Activated CD4-positive, alpha-beta T cell treated with anti-CD3 and anti-CD28 coated beads, Interleukin-2, amount 10 ng/mL, durations not matched to agents 7 days and 5 days (primary cell): ENCODE data around the gene NCOR1. TPM values are rescaled to one million over a fixed set of nuclear protein-coding genes. Genes with fewer than 3 reads are reported as not detected.
A peak's percentile ranks its signal among the peaks of the same experiment; 100 is the strongest.

ENCODE experiments used
- CTCF ChIA-PET: fragments of 350-600 bp; sonication (Branson Sonifier 250); formaldehyde crosslinking; loops from one replicate; lab custom pipeline; 2021; ENCODE audit warnings: antibody characterized with exemption; lab: Charles Lee
- POLR2A ChIA-PET: fragments of 350-600 bp; sonication (Branson Sonifier 250); formaldehyde crosslinking; loops from one replicate; lab custom pipeline; 2021; ENCODE audit warnings: antibody characterized with exemption; lab: Charles Lee
- DNase-seq: peaks from one replicate; pipeline ENCODE4 v3.0.0-alpha.2; 2020
- H3K27ac Mint-ChIP-seq: one replicate; pipeline ENCODE4 v1.8.0; 2021; ENCODE audit warnings: mild to moderate bottlenecking, moderate library complexity, mixed read lengths
- H3K27me3 Mint-ChIP-seq: one replicate; pipeline ENCODE4 v1.8.0; 2021; ENCODE audit warnings: mixed read lengths
- H3K36me3 Mint-ChIP-seq: one replicate; pipeline ENCODE4 v1.8.0; 2021; ENCODE audit warnings: low read depth, mixed read lengths
- H3K4me1 Mint-ChIP-seq: one replicate; pipeline ENCODE4 v1.8.0; 2021; ENCODE audit warnings: mixed read lengths
- H3K4me3 Mint-ChIP-seq: one replicate; pipeline ENCODE4 v1.8.0; 2021; ENCODE audit warnings: mild to moderate bottlenecking, moderate library complexity, mixed read lengths
- H3K9me3 Mint-ChIP-seq: one replicate; pipeline ENCODE4 v1.8.0; 2021; ENCODE audit warnings: mixed read lengths
- total RNA-seq, 2 experiments: library from RNA; stranded (reverse); gene quantifications; one replicate each; pipeline ENCODE4 v1.2.3, GENCODE V29; 2021

NCOR1 gene
- total RNA-seq, 2 experiments from 2014 or later: 152 to 182 TPM

GRCh38 chr17:16027708-16028584, 187.4 kb downstream of the NCOR1 start:
- no peaks in the 10 kb centered on the region for H3K27me3 Mint-ChIP-seq
- H3K27ac Mint-ChIP-seq: peak overlapping the region; percentile 84
- ChIA-PET CTCF (interaction anchor here (1.2 kb wide), 1 partner anchor 18 kb away, joined by 5 read pairs; no protein-coding TSS in a partner anchor), POLR2A (no interaction called here)
- H3K9me3 Mint-ChIP-seq: no peaks in the 10 kb centered on the region
- no peak overlapping the region for H3K4me3 Mint-ChIP-seq
- peaks cover 80% of the 10 kb centered on the region for H3K36me3 Mint-ChIP-seq
- DNase-seq: peak; percentile 40
- peaks cover 18% of the 10 kb centered on the region for H3K4me1 Mint-ChIP-seq

DNA sequence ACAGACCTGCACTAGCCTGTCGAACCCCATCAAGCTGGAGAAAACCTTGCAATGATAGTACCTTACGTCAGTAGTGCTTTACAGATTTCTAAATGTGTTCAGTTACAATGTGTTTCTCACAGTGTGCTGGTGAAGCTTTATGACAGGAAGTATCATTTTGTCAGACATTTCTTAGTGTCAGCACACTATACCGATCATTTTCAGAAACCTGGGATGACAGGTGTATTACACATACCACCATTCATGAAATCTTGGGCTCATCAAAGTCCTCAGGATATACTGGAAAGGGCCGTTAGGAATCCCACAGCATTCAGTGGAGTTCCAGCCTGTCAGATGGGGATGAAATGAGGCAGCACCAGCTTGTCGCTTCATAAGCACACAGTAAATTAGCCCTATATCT, 188.4 kb downstream of the NCOR1 start:
- H3K4me3 Mint-ChIP-seq: no peak overlapping the region
- no peaks in the 10 kb centered on the region for H3K9me3 Mint-ChIP-seq
- H3K27ac Mint-ChIP-seq: no peak overlapping the region
- peaks cover 72% of the 10 kb centered on the region for H3K36me3 Mint-ChIP-seq
- no peak for DNase-seq
- no peaks in the 10 kb centered on the region for H3K27me3 Mint-ChIP-seq
- ChIA-PET CTCF (interaction anchor here (0.8 to 1.2 kb wide), 3 partner anchors 17 to 24 kb away, joined by 3 to 5 read pairs (median 3); no protein-coding TSS in a partner anchor), POLR2A (no interaction called here)
- peaks cover 18% of the 10 kb centered on the region for H3K4me1 Mint-ChIP-seq

- DNase-seq: no peak
- H3K4me1 Mint-ChIP-seq: peaks cover 18% of the 10 kb centered on the region
- no peak overlapping the region for H3K27ac Mint-ChIP-seq
- CTCF ChIA-PET: interaction anchor here (1.2 kb wide), 1 partner anchor 20 kb away, joined by 3 read pairs; no protein-coding TSS in a partner anchor
- no peaks in the 10 kb centered on the region for H3K9me3 Mint-ChIP-seq
- no peak overlapping the region for H3K4me3 Mint-ChIP-seq
- POLR2A ChIA-PET: interaction anchor here (0.7 kb wide), 1 partner anchor 820 kb away, joined by 3 read pairs; no protein-coding TSS in a partner anchor
- H3K27me3 Mint-ChIP-seq: no peaks in the 10 kb centered on the region
- H3K36me3 Mint-ChIP-seq: peaks cover 67% of the 10 kb centered on the region
These were observed 190.1 kb downstream of the NCOR1 start for GRCh38 chr17:16025202-16025601.

- CTCF ChIA-PET: no interaction called here
- POLR2A ChIA-PET: no interaction called here
- DNase-seq: no peak
- Mint-ChIP-seq H3K27me3 (no peaks in the 10 kb centered on the region), H3K4me3 (no peak overlapping the region), H3K27ac (no peak overlapping the region), H3K4me1 (peaks cover 18% of the 10 kb centered on the region), H3K36me3 (peaks cover 65% of the 10 kb centered on the region), H3K9me3 (no peaks in the 10 kb centered on the region)
These were observed 191.5 kb downstream of the NCOR1 start for GRCh38 chr17:16023881-16024280.

- Mint-ChIP-seq H3K27me3 (no peaks in the 10 kb centered on the region), H3K36me3 (peaks cover 48% of the 10 kb centered on the region), H3K9me3 (no peaks in the 10 kb centered on the region), H3K4me3 (no peak overlapping the region), H3K27ac (no peak overlapping the region), H3K4me1 (peaks cover 1% of the 10 kb centered on the region)
- DNase-seq: no peak
- ChIA-PET CTCF (no interaction called here), POLR2A (no interaction called here)
These were observed 196.0 kb downstream of the NCOR1 start for GRCh38 chr17:16019347-16019746.

DNA sequence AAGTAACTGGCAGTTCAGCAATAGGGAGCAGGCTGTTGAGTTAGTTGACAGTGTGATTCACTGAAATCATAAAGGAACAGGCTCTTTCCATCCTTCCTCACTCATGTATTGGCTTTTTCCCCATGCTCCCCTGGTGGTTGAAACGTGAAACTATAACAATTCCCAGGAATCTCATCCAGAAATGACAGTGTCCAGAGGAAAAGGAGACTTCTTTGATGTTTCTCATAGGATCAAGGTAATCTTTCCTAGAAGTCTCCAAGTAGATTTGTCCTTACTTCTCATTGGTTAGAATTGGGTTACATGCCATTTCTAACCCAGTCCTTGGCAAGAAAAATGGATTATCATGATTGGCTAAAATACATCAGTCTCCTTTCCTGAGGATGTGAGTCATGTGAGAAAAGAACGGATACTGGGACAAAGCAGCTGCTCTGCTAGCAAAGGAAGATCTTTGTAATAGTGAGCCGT, 201.4 kb downstream of the NCOR1 start:
- ChIA-PET CTCF (interaction anchor here (0.9 kb wide), 1 partner anchor 9 kb away, joined by 3 read pairs; no protein-coding TSS in a partner anchor), POLR2A (no interaction called here)
- H3K36me3 Mint-ChIP-seq: peaks cover 41% of the 10 kb centered on the region
- H3K9me3 Mint-ChIP-seq: no peaks in the 10 kb centered on the region
- H3K27ac Mint-ChIP-seq: no peak overlapping the region
- no peak for DNase-seq
- H3K27me3 Mint-ChIP-seq: no peaks in the 10 kb centered on the region
- no peak overlapping the region for H3K4me3 Mint-ChIP-seq
- peaks cover 9% of the 10 kb centered on the region for H3K4me1 Mint-ChIP-seq

DNA sequence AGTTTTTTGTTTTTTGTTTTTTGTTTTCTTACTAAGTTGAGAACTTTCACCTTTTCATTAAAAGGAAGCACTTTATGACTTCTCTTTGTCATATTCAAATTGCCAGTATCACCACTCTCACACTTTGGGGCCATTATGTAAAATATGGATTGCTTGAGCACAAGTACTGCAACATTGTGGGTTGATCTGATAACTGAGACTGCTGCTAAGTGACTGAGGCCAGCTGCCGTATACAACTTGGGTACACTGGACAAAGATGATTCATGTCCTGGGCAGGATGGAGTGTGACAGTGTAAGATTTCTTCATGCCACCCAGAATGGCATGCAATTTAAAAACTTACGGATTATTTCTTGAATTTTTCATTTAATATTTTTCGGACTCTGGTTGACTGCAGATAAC, 207.9 kb downstream of the NCOR1 start:
- Mint-ChIP-seq H3K27ac (no peak overlapping the region), H3K9me3 (no peaks in the 10 kb centered on the region), H3K36me3 (peaks cover 67% of the 10 kb centered on the region), H3K4me3 (no peak overlapping the region), H3K4me1 (peaks cover 14% of the 10 kb centered on the region), H3K27me3 (no peaks in the 10 kb centered on the region)
- CTCF ChIA-PET: no interaction called here
- DNase-seq: no peak
- POLR2A ChIA-PET: interaction anchor here (0.6 kb wide), 1 partner anchor 212 kb away, joined by 3 read pairs; no protein-coding TSS in a partner anchor

DNA sequence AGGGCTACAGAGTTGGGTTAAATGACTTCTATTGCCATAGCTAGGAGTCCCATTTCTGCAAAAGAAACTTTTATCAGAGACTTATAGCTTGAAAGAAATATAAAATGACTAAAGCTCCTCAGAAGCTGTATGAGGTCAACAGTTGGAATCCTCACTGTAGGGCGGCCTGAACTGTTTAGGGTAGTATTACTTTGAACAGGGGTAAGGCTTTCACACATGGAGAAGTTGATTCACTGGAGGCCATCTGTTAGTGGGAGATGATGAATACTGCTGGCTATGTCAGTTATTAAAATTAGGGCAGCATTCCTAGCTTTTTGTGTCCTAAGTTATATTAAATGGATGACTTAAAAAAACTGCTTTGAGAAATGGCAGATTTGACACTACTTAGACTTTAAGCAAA, 209.7 kb downstream of the NCOR1 start:
- Mint-ChIP-seq H3K27me3 (no peaks in the 10 kb centered on the region), H3K4me1 (peaks cover 23% of the 10 kb centered on the region), H3K9me3 (peaks cover 6% of the 10 kb centered on the region), H3K36me3 (peaks cover 76% of the 10 kb centered on the region), H3K27ac (no peak overlapping the region), H3K4me3 (no peak overlapping the region)
- POLR2A ChIA-PET: no interaction called here
- CTCF ChIA-PET: interaction anchor here (1.2 to 1.8 kb wide), 5 partner anchors 9 to 50 kb away, joined by 3 to 5 read pairs (median 3); no protein-coding TSS in a partner anchor
- DNase-seq: no peak

- Mint-ChIP-seq H3K4me1 (peaks cover 29% of the 10 kb centered on the region), H3K27ac (peak overlapping the region; percentile 15), H3K27me3 (no peaks in the 10 kb centered on the region), H3K4me3 (no peak overlapping the region), H3K36me3 (peaks cover 75% of the 10 kb centered on the region), H3K9me3 (peaks cover 6% of the 10 kb centered on the region)
- DNase-seq: no peak
- ChIA-PET POLR2A (no interaction called here), CTCF (no interaction called here)
These were observed 211.5 kb downstream of the NCOR1 start for GRCh38 chr17:16003841-16004240.

DNA sequence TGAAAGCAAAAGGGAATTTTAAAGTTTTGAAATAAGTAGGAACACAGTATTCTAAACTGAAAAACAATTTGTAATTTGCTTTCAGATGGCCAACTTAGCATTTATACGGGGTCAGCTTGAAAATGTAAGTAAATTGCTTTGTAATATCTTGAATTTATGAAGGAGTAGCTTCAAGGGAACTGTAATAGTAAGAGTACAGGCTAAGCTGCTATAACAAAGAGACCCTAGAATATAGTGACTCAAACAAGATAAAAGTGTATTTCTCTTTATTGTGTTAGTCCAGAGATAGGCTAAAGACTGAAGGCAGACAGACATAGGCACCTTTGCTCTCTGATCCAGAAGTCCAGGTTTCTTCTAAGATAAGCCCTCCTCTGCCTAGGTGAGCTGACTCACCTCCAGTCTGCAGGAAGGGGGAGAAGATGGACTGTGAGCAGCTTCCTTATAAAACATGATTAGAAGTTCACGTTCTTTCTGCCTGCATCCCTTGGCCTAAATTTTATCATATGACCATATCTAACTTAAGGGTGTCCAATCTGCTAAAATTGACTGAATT, 212.6 kb downstream of the NCOR1 start:
- Mint-ChIP-seq H3K4me1 (peaks cover 33% of the 10 kb centered on the region), H3K4me3 (no peak overlapping the region), H3K27ac (no peak overlapping the region), H3K27me3 (no peaks in the 10 kb centered on the region), H3K36me3 (peaks cover 65% of the 10 kb centered on the region), H3K9me3 (peaks cover 6% of the 10 kb centered on the region)
- CTCF ChIA-PET: interaction anchor here (1.2 kb wide), 1 partner anchor 24 kb away, joined by 3 read pairs; no protein-coding TSS in a partner anchor
- no peak for DNase-seq
- POLR2A ChIA-PET: interaction anchor here (0.6 kb wide), 1 partner anchor 1972 kb away, joined by 4 read pairs; no protein-coding TSS in a partner anchor

GRCh38 chr17:16001226-16001897, 214.0 kb downstream of the NCOR1 start:
- Mint-ChIP-seq H3K27me3 (no peaks in the 10 kb centered on the region), H3K9me3 (peaks cover 6% of the 10 kb centered on the region), H3K27ac (peak overlapping the region; percentile 93), H3K4me3 (peak overlapping the region; percentile 96), H3K36me3 (peaks cover 55% of the 10 kb centered on the region), H3K4me1 (peaks cover 33% of the 10 kb centered on the region)
- ChIA-PET POLR2A (no interaction called here), CTCF (interaction anchor here (0.6 to 1.2 kb wide), 5 partner anchors 15 to 567 kb away, joined by 3 to 4 read pairs (median 3); partner anchors contain the start of gene ZNF287)
- no peak for DNase-seq
